ENCODE results near the gene ZBTB43. TPM values are rescaled to one million over a fixed set of nuclear protein-coding genes. Genes with fewer than 3 reads are reported as not detected.

The ZBTB43 gene
- total and polyA plus RNA-seq, 2 experiments from 2014 or later: 9.7 to 11.8 TPM

- H3K4me1 ChIP-seq (ENCODE audit: insufficient read depth): no peaks in the 10 kb centered on the region
- no peaks in the 10 kb centered on the region for H3K36me3 Mint-ChIP-seq (ENCODE audit: low read depth)
- TF ChIP-seq NANOG (IDR thresholded peaks at IDR 0.05; ENCODE audit: borderline replicate concordance): no peak
- no peak for TF ChIP-seq EZH2phosphoT487 (IDR thresholded peaks at IDR 0.05; ENCODE audit: unreplicated experiment)
- no peak for TF ChIP-seq STAT1 (IDR thresholded peaks at IDR 0.05; ENCODE audit: unreplicated experiment)
- no peak for TF ChIP-seq EZH2 (IDR thresholded peaks at IDR 0.05; ENCODE audit: low read depth, unreplicated experiment)
- H3F3A ChIP-seq (replicated peaks; ENCODE audit: low read depth): no peaks in the 10 kb centered on the region
- H3K27me3 ChIP-seq (ENCODE audit: insufficient read depth): no peaks in the 10 kb centered on the region
- no peaks in the 10 kb centered on the region for H4K20me1 ChIP-seq (replicated peaks; ENCODE audit: insufficient read depth)
- H3K4me3 ChIP-seq: no peak overlapping the region
- H2AFZ ChIP-seq: 0 out of 2 replicates have a peak overlapping the region, but pooled peaks have one; percentile 47
- no peak overlapping the region for H3K27ac ChIP-seq (ENCODE audit: low read depth)
- peaks cover 4% of the 10 kb centered on the region for H3K27me3 Mint-ChIP-seq (ENCODE audit: insufficient read depth, low read depth, poor library complexity)
- no peak overlapping the region for H3K4me2 ChIP-seq
- H3K36me3 ChIP-seq (ENCODE audit: insufficient read depth): no peaks in the 10 kb centered on the region
- H3K9me2 ChIP-seq (ENCODE audit: insufficient read depth): no peaks in the 10 kb centered on the region
- no peak for ATAC-seq
- H3K4me3 Mint-ChIP-seq: no peak overlapping the region
- DNase-seq (ENCODE audit: low spot score): no peak
- H3K9me3 Mint-ChIP-seq: no peaks in the 10 kb centered on the region
- no peaks in the 10 kb centered on the region for H3K79me2 ChIP-seq (replicated peaks; ENCODE audit: insufficient read depth)
- H3K4me1 Mint-ChIP-seq: no peaks in the 10 kb centered on the region
- no peak overlapping the region for H3K27ac Mint-ChIP-seq
Observed at GRCh38 chr9:126756876-126757415, 47.9 kb upstream of the ZBTB43 start.

GRCh38 chr9:126758916-126759585 lies 45.8 kb upstream of the ZBTB43 start:
- no peaks in the 10 kb centered on the region for H3K36me3 ChIP-seq (ENCODE audit: insufficient read depth)
- H3F3A ChIP-seq (replicated peaks; ENCODE audit: low read depth): no peaks in the 10 kb centered on the region
- no peak for ATAC-seq
- no peaks in the 10 kb centered on the region for H3K9me2 ChIP-seq (ENCODE audit: insufficient read depth)
- no peaks in the 10 kb centered on the region for H3K9me3 Mint-ChIP-seq
- no peak for DNase-seq (ENCODE audit: low spot score)
- no peak overlapping the region for H3K4me3 ChIP-seq
- no peaks in the 10 kb centered on the region for H3K4me1 Mint-ChIP-seq
- no peak overlapping the region for H3K4me3 Mint-ChIP-seq
- peaks cover 4% of the 10 kb centered on the region for H3K27me3 Mint-ChIP-seq (ENCODE audit: insufficient read depth, low read depth, poor library complexity)
- H2AFZ ChIP-seq: no peak overlapping the region
- H3K27ac Mint-ChIP-seq: no peak overlapping the region
- H3K27me3 ChIP-seq (ENCODE audit: insufficient read depth): no peaks in the 10 kb centered on the region
- no peaks in the 10 kb centered on the region for H3K79me2 ChIP-seq (replicated peaks; ENCODE audit: insufficient read depth)
- H3K36me3 Mint-ChIP-seq (ENCODE audit: low read depth): no peaks in the 10 kb centered on the region
- H3K27ac ChIP-seq (ENCODE audit: low read depth): no peak overlapping the region
- no peaks in the 10 kb centered on the region for H4K20me1 ChIP-seq (replicated peaks; ENCODE audit: insufficient read depth)
- H3K4me1 ChIP-seq (ENCODE audit: insufficient read depth): no peaks in the 10 kb centered on the region
- no peak overlapping the region for H3K4me2 ChIP-seq
- TF ChIP-seq STAT1 (IDR thresholded peaks at IDR 0.05; ENCODE audit: unreplicated experiment) (no peak), ZNF331 (CRISPR knock-in tag; IDR thresholded peaks at IDR 0.05; ENCODE audit: low read depth) (no peak), NANOG (IDR thresholded peaks at IDR 0.05; ENCODE audit: borderline replicate concordance) (no peak), ETS1 (IDR thresholded peaks at IDR 0.05) (no peak), CTCF (conservative IDR thresholded peaks at IDR 0.05; ENCODE audit: low read depth in 2 of 2) (no peak), ZNF462 (CRISPR knock-in tag; IDR thresholded peaks at IDR 0.05) (no peak), EZH2 (IDR thresholded peaks at IDR 0.05; ENCODE audit: low read depth, unreplicated experiment) (no peak), POLR2AphosphoS5 (IDR thresholded peaks at IDR 0.05; ENCODE audit: low read depth) (no peak)

Measured in GM23338 (cell line).